HepG2 (cell line): ENCODE data around the gene MBLAC1. TPM values are rescaled to one million over a fixed set of nuclear protein-coding genes. Genes with fewer than 3 reads are reported as not detected.

Experiments
- FIP1L1 ChIP-seq: fragments of 200-400 bp; formaldehyde crosslinking; IDR thresholded peaks from 2 replicates; pipeline ENCODE4 v1.6.1; 2018; ENCODE audit warnings: low read depth, mild to moderate bottlenecking, low read length, moderate library complexity, borderline replicate concordance; ENCODE audit not compliant: insufficient read depth
- HINFP ChIP-seq: sonication (generic); formaldehyde crosslinking; IDR thresholded peaks from 2 replicates; pipeline ENCODE4 v1.4.0; 2020; ENCODE audit warnings: low read depth, mild to moderate bottlenecking, missing genetic modification reagents
- IRF2 ChIP-seq: IDR thresholded peaks from 2 replicates; pipeline ENCODE4 v1.6.1; 2018; ENCODE audit warnings: missing genetic modification reagents, missing compliant biosample characterization
- MTF1 ChIP-seq: sonication (generic); formaldehyde crosslinking; IDR thresholded peaks from 2 replicates; pipeline ENCODE4 v1.5.0; 2020; ENCODE audit warnings: missing genetic modification reagents
- NBN ChIP-seq: fragments of 450-650 bp; conservative IDR thresholded peaks from 2 replicates; pipeline ENCODE4 v1.6.1; 2017
- PHB2 ChIP-seq: fragments of 450-650 bp; IDR thresholded peaks from 2 replicates; pipeline ENCODE4 v1.6.1; 2018; ENCODE audit not compliant: partially characterized antibody
- RERE ChIP-seq: IDR thresholded peaks from 2 replicates; pipeline ENCODE4 v1.6.1; 2016; ENCODE audit warnings: low read depth, missing genetic modification reagents, missing compliant biosample characterization
- SRSF4 ChIP-seq: fragments of 200-400 bp; formaldehyde crosslinking; IDR thresholded peaks from one replicate; pipeline ENCODE4 v1.6.1; 2018; ENCODE audit warnings: mild to moderate bottlenecking, low read depth, low read length, moderate library complexity; ENCODE audit not compliant: poor library complexity, severe bottlenecking
- ZFP41 ChIP-seq: sonication (generic); formaldehyde crosslinking; IDR thresholded peaks from 2 replicates; pipeline ENCODE4 v1.4.0; 2020; ENCODE audit warnings: mild to moderate bottlenecking, missing genetic modification reagents, borderline replicate concordance
- ZNF20 ChIP-seq: sonication (generic); formaldehyde crosslinking; IDR thresholded peaks from 2 replicates; pipeline ENCODE4 v1.4.0; 2020; ENCODE audit warnings: mild to moderate bottlenecking, moderate library complexity, missing genetic modification reagents
- ZNF605 ChIP-seq: sonication (generic); formaldehyde crosslinking; IDR thresholded peaks from 2 replicates; pipeline ENCODE4 v1.8.0; 2022; ENCODE audit warnings: mild to moderate bottlenecking, missing genetic modification reagents
- ZNF629 ChIP-seq: sonication (generic); formaldehyde crosslinking; conservative IDR thresholded peaks from 2 replicates; pipeline ENCODE4 v1.5.0; 2020; ENCODE audit warnings: missing genetic modification reagents
- ZNF703 ChIP-seq: sonication (generic); formaldehyde crosslinking; IDR thresholded peaks from 2 replicates; pipeline ENCODE4 v1.5.1; 2020; ENCODE audit warnings: missing genetic modification reagents, mild to moderate bottlenecking, moderate library complexity, borderline replicate concordance
- ZNF747 ChIP-seq: sonication (generic); formaldehyde crosslinking; IDR thresholded peaks from 2 replicates; pipeline ENCODE4 v1.8.1; 2023; ENCODE audit warnings: missing genetic modification reagents, mild to moderate bottlenecking, borderline replicate concordance
- ZNF780A ChIP-seq: sonication (generic); formaldehyde crosslinking; IDR thresholded peaks from 2 replicates; pipeline ENCODE4 v1.8.0; 2022; ENCODE audit warnings: mild to moderate bottlenecking, missing genetic modification reagents, moderate library complexity
- polyA plus RNA-seq, 8 experiments: library from polyadenylated mRNA; depleted of rRNA in 3 of 8; stranded (reverse) in 7 of 8; unstranded in 1 of 8; fragments of >200 nt; fragmentation: Illumina TruSeq in 4 of 8; extraction: Trizol in 4 of 8; gene quantifications; 2 replicates each; pipeline versions ENCODE4 v1.2.1 to v1.2.3, GENCODE V29; 2011 to 2016; ENCODE audit warnings: low read depth in 4 of 8, missing spikeins in 1 of 8, mixed read lengths in 1 of 8; ENCODE audit not compliant: insufficient read depth in 1 of 8
- total RNA-seq, 5 experiments: library from RNA; depleted of rRNA; stranded (reverse); fragments of >200 nt; fragmentation: Illumina TruSeq; extraction: Trizol; gene quantifications; 2 replicates each; pipeline ENCODE4 v1.2.3, GENCODE V29; 2016; ENCODE audit warnings: low read depth in 1 of 5
- TF ChIP-seq, protein P1 (sequence below): fragments of 450-650 bp; IDR thresholded peaks from 2 replicates; pipeline ENCODE4 v1.6.1; 2016
- TF ChIP-seq, protein P2 (sequence below): IDR thresholded peaks from 2 replicates; pipeline ENCODE4 v1.6.1; 2016; ENCODE audit warnings: low read depth, control low read depth

MBLAC1 gene
- total and polyA plus RNA-seq, 2 of the 13 experiments (the other 11 are each of a cell fraction or from before 2014, with no cell fraction given): 0.79 to 2.1 TPM

DNA sequence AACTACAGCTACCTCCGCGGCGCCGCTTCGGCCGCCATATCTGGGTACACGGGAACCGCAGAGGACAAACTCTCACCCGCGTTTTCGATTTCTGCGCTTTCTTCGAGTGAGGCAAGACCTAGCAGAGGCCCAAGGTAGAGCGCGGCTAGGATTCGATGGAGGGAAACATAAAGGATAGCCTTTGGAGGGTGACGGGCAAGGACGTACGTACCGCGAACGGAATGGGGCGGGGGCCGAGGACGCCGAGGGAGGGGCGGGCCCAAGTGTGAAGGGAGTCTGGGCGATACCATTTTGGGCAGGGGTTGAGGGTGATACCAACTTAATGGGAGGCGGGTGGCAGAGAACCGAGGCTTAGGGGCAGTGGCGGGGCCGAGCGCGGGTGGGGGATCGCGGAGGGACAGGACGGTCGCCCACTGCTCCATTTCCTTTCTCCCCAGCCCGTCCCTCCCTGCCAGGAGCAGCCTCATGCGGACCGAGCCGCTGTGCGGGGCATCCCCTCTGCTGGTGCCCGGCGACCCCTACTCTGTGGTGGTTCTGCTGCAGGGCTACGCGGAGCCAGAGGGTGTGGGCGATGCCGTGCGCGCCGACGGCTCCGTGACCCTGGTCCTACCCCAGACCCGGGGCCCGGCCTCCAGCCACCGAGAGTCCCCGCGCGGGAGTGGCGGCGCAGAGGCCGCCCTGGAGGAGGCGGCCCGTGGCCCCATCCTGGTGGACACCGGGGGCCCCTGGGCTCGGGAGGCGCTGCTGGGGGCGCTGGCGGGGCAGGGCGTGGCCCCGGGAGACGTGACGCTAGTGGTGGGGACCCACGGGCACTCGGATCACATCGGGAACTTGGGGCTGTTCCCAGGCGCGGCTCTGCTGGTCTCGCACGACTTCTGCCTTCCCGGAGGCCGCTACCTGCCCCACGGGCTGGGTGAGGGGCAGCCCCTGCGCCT is at the start of gene MBLAC1 (continued):
- TF ChIP-seq, protein P1, sequence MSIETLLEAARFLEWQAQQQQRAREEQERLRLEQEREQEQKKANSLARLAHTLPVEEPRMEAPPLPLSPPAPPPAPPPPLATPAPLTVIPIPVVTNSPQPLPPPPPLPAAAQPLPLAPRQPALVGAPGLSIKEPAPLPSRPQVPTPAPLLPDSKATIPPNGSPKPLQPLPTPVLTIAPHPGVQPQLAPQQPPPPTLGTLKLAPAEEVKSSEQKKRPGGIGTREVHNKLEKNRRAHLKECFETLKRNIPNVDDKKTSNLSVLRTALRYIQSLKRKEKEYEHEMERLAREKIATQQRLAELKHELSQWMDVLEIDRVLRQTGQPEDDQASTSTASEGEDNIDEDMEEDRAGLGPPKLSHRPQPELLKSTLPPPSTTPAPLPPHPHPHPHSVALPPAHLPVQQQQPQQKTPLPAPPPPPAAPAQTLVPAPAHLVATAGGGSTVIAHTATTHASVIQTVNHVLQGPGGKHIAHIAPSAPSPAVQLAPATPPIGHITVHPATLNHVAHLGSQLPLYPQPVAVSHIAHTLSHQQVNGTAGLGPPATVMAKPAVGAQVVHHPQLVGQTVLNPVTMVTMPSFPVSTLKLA: no peak
- TF ChIP-seq SRSF4 (no peak), MTF1 (CRISPR knock-in tag) (0 out of 2 replicates have a peak, but pooled peaks have one; percentile 9), ZNF747 (no peak; the same call in 1 of the 2 replicates), IRF2 (CRISPR knock-in tag) (no peak; the same call in 1 of the 2 replicates), ZNF780A (0 out of 2 replicates have a peak, but pooled peaks have one; percentile 31), ZNF703 (CRISPR knock-in tag) (peak; percentile 68; the same call in 1 of the 2 replicates), ZNF629 (CRISPR knock-in tag) (no peak), ZFP41 (no peak; the same call in 1 of the 2 replicates), ZNF20 (CRISPR knock-in tag) (no peak), RERE (CRISPR knock-in tag) (no peak), ZNF605 (no peak), HINFP (CRISPR knock-in tag) (no peak), PHB2 (no peak), NBN (no peak), FIP1L1 (no peak)
- TF ChIP-seq, protein P2, sequence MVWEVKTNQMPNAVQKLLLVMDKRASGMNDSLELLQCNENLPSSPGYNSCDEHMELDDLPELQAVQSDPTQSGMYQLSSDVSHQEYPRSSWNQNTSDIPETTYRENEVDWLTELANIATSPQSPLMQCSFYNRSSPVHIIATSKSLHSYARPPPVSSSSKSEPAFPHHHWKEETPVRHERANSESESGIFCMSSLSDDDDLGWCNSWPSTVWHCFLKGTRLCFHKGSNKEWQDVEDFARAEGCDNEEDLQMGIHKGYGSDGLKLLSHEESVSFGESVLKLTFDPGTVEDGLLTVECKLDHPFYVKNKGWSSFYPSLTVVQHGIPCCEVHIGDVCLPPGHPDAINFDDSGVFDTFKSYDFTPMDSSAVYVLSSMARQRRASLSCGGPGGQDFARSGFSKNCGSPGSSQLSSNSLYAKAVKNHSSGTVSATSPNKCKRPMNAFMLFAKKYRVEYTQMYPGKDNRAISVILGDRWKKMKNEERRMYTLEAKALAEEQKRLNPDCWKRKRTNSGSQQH (CRISPR knock-in tag): no peak
